HUES64 (cell line): ENCODE data around the gene HCN3.
"Not testable (repeated sequence)": the region's sequence is repeated elsewhere in the genome, so short reads cannot be mapped to it uniquely, and the experiment has no call there.

Experiments used
- H3K27ac ChIP-seq: 2 replicates; pipeline ENCODE4 v1.7.0; 2013; ENCODE audit warnings: low read depth, low read length, inconsistent platforms
- H3K27me3 ChIP-seq: 2 replicates; pipeline ENCODE4 v1.6.1; 2013; ENCODE audit warnings: mild to moderate bottlenecking, low read length; ENCODE audit not compliant: insufficient read depth
- H3K36me3 ChIP-seq: 2 replicates; pipeline ENCODE4 v1.6.1; 2013; ENCODE audit warnings: mild to moderate bottlenecking, low read length; ENCODE audit not compliant: insufficient read depth
- H3K4me1 ChIP-seq: 2 replicates; pipeline ENCODE4 v1.6.1; 2013; ENCODE audit warnings: mild to moderate bottlenecking, low read length, moderate library complexity; ENCODE audit not compliant: insufficient read depth
- H3K4me3 ChIP-seq: 2 replicates; pipeline ENCODE4 v1.5.1; 2013; ENCODE audit warnings: mild to moderate bottlenecking, low read length, moderate library complexity
- H3K9ac ChIP-seq: 2 replicates; pipeline ENCODE4 v1.6.1; 2013; ENCODE audit warnings: mild to moderate bottlenecking, low read depth, low read length
- H3K9me3 ChIP-seq: 2 replicates; pipeline ENCODE4 v1.6.1; 2013; ENCODE audit warnings: low read depth, low read length; ENCODE audit not compliant: insufficient read depth
- WGBS: fragments of 150-250, 120-280 bp; methylation state at CpG from one replicate; pipeline ENCODE4 v1.1.7; 2013; ENCODE audit warnings: missing lambda C conversion rate; 5-methylcytosine and 5-hydroxymethylcytosine counted together

HCN3 gene

DNA sequence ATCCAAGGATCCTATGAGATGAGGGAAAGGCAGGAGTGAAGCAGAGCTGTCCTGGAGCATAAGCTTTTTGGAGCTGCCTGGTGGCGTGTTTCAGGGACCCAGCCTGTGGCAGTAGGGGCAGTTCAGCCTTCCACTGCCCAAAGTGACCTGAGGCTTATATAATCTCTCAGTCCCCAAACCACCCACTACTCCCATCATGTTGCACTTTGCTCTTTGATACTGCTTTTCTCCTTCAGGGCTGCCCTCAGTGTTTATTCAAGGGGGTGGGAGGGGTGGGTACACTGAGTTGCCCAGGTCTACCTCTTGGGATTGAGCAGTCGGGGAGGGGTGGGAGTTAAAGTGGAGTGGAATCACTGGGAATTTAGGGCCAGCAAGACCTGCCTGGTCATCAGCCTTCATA is 9.3 kb downstream of the HCN3 start:
- 91% methylated on average over 2 of the region's 2 CpGs for WGBS
- no peaks in the 10 kb centered on the region for H3K36me3 ChIP-seq
- no peaks in the 10 kb centered on the region for H3K27me3 ChIP-seq
- H3K27ac ChIP-seq, result no peak overlapping the region
- no peak overlapping the region for H3K4me3 ChIP-seq
- H3K9me3 ChIP-seq, result no peaks in the 10 kb centered on the region
- H3K9ac ChIP-seq, result no peak overlapping the region
- no peaks in the 10 kb centered on the region for H3K4me1 ChIP-seq

DNA sequence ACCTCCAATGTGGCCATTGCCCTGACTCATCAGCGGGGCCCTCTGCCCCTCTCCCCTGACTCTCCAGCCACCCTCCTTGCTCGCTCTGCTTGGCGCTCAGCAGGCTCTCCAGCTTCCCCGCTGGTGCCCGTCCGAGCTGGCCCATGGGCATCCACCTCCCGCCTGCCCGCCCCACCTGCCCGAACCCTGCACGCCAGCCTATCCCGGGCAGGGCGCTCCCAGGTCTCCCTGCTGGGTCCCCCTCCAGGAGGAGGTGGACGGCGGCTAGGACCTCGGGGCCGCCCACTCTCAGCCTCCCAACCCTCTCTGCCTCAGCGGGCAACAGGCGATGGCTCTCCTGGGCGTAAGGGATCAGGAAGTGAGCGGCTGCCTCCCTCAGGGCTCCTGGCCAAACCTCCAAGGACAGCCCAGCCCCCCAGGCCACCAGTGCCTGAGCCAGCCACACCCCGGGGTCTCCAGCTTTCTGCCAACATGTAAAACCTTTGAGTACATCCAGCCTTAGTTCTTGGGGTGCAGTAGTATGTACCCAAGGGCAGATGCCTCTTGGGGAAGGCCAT is 10.8 kb downstream of the HCN3 start:
- H3K27ac ChIP-seq, result no peak overlapping the region
- WGBS, result 93% methylated on average over 21 of the region's 21 CpGs
- H3K27me3 ChIP-seq, result peaks cover 4% of the 10 kb centered on the region; the same call in 1 of the 2 replicates

DNA sequence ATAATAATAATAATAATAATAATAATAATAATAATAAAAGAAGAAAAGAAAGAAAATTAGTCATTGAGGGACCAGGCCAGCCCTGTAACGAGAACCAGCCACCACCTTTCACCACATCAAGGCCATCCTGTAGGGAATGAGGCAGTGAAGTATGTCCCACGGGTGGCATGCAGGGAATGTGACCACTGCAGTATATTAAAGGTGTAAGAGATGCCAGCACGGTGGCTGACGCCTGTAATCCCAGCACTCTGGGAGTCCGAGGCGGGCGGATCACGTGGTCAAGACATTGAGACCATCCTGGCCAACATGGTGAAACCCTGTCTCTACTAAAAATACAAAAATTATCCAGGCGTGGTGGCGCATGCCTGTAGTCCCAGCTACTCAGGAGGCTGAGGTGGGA is 13.7 kb downstream of the HCN3 start:
- H3K9ac ChIP-seq, H3K4me1 ChIP-seq, H3K36me3 ChIP-seq, H3K4me3 ChIP-seq, H3K27ac ChIP-seq, H3K9me3 ChIP-seq: not testable (repeated sequence)
- peaks cover 34% of the 10 kb centered on the region for H3K27me3 ChIP-seq
- WGBS, result 92% methylated on average over 9 of the region's 10 CpGs

More for the DNA sequence above, 10.8 kb downstream of the HCN3 start:
- Histone ChIP-seq H3K4me1 (no peaks in the 10 kb centered on the region), H3K4me3 (no peak overlapping the region), H3K36me3 (no peaks in the 10 kb centered on the region), H3K9ac (no peak overlapping the region), H3K9me3 (no peaks in the 10 kb centered on the region)

DNA sequence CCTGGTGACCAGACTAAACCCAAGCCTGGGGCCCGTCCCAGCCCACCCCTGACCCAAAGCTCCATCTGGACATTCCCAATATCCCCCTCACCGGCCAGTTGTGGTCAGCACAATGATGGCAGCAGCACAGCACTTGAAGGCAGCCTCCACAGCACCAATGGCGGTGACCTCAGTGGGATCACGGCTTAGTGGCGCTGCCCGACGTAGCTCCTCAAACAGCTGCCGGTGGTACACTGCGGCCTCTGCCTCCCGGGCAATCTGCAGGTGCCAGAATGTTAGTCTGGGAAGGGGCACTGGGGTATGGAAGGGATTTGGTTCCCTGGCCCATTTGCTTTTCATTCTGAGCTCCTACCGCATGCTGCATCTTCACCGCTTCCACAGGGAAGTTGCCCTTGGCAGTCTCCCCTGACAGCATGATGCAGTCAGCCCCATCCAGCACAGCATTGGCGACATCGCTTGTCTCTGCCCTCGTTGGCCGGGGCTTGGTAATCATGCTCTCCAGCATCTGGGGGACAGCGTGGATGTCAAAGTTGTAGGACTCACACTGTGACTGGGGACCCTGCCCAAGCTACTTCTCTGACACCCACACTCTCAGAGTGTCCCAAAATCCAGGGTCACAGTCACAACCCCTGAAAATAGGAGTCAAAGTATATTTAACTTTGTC is 16.0 kb downstream of the HCN3 start:
- Histone ChIP-seq H3K9ac (no peak overlapping the region), H3K27ac (no peak overlapping the region), H3K9me3 (no peaks in the 10 kb centered on the region), H3K36me3 (no peaks in the 10 kb centered on the region), H3K4me1 (no peaks in the 10 kb centered on the region), H3K4me3 (no peak overlapping the region), H3K27me3 (peaks cover 39% of the 10 kb centered on the region)
- 90% methylated on average over 17 of the region's 17 CpGs for WGBS

DNA sequence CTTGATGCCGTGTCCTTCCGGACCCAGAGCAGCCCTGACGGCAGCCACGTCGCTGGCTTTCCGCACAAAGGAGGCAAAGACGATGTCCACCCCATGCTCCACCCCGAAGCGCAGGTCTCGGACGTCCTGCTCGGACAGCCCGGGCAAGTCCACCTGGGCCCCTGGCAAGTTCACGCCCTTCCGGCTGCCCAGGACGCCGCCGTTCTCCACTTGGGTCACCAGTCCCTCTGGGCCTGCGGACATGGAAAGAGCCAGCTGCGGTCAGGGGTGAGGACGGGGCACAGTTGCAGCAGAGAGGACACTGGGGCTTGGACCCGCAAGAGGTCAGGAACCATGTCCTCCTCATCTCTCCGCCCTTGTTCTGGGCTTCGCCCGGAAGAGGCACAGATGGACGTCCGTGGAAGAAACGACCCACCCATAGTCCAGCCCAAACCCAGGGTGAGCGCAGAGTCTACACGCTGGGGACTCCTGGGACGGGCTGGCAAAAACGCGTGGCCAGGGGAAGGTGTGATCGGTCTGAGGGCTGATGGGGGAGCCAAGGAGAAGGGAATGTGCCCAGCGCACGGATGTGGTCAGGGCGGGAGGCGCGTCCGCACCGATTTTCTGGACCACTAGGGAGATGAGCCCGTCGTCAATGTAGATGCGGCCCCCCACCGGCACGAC is 17.4 kb downstream of the HCN3 start:
- H3K27me3 ChIP-seq, result peaks cover 39% of the 10 kb centered on the region
- WGBS, result 40% methylated on average over 46 of the region's 46 CpGs
- H3K9ac ChIP-seq, result no peak overlapping the region
- H3K9me3 ChIP-seq, result no peaks in the 10 kb centered on the region
- H3K27ac ChIP-seq, result no peak overlapping the region
- H3K36me3 ChIP-seq, result no peaks in the 10 kb centered on the region
- peak overlapping the region; percentile 72 for H3K4me3 ChIP-seq
- no peaks in the 10 kb centered on the region for H3K4me1 ChIP-seq

DNA sequence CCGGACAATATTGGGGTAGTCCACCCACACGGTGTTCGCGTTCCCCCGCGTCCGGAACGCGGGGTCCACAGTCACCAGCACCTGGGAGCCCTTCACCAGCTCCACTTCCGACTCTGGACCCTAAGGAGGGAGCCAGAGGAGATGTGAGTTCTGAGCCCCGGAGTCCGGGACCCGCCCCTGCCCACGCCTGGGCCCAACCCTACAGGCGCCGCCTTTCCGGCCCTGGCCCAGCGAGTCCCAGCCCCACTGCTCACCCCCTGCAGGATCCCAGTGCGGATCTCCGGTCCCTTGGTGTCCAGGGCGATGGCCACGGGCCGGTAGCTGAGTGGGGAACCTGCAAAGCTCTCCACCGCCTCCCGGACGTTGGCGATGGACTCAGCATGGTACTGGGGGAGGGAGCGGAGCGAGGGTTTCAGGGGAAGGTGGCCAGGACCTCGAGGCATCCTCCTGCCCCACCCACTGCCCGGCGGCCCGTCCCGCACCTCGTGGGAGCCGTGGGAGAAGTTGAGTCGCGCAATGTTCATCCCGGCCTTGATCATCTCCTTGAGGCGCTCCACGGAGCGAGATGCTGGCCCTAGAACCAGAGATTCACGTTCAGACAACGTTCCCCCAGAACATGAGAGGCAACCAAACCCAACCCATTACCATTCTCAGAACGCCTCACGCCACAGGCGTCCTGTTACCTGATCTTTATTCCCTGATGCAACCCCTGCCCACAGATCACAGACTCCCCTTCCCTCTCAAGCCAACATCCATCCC is 18.1 kb downstream of the HCN3 start:
- H3K36me3 ChIP-seq, result no peaks in the 10 kb centered on the region
- peaks cover 39% of the 10 kb centered on the region for H3K27me3 ChIP-seq
- 5% methylated on average over 47 of the region's 47 CpGs for WGBS
- H3K4me1 ChIP-seq, result no peaks in the 10 kb centered on the region
- H3K9ac ChIP-seq, result peak overlapping the region; percentile 33; the same call in 1 of the 2 replicates
- no peaks in the 10 kb centered on the region for H3K9me3 ChIP-seq
- H3K27ac ChIP-seq, result no peak overlapping the region
- H3K4me3 ChIP-seq, result peak overlapping the region; percentile 72

DNA sequence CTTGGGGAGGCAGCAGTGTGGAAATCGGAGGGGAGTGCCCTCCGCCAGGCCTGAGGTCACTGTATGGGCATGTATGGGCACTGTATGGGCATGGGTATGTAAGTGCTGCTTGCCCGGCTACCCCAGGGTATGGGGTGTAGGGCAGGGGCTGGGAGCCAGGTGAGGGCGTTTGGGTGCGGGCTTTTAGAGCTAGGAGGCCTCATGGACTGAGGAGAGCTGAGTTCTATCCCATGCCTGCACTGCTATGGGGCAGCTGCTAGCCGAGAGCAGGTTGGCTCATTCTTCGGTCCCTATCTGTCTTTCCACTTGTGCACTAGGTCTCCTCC is 18.6 kb downstream of the HCN3 start:
- no peak overlapping the region for H3K9ac ChIP-seq
- H3K4me1 ChIP-seq, result no peaks in the 10 kb centered on the region
- no peak overlapping the region for H3K27ac ChIP-seq
- H3K27me3 ChIP-seq, result peaks cover 39% of the 10 kb centered on the region
- 73% methylated on average over 7 of the region's 7 CpGs for WGBS
- H3K36me3 ChIP-seq, result no peaks in the 10 kb centered on the region
- peak overlapping the region; percentile 72 for H3K4me3 ChIP-seq
- H3K9me3 ChIP-seq, result no peaks in the 10 kb centered on the region

DNA sequence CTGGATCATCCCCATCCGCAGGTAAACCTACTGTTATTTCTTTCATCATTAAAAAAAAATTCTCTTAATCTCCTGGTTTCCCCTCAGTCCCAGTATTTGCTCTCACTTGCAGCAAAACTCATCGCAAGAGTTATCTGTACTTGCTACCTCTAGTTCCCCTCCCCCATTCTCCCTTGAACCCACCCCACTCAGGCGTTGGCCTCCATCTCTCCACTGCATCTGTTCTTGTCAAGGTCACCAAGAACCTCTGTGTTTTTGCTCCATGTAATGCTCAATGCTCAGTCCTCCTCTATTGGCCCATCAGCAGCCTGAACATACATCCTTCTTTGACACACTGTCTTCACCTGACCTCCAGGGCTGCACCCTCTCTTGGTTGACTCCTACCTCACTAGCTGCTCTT is 19.4 kb downstream of the HCN3 start:
- no peaks in the 10 kb centered on the region for H3K4me1 ChIP-seq
- no peaks in the 10 kb centered on the region for H3K9me3 ChIP-seq
- H3K9ac ChIP-seq, result no peak overlapping the region
- no peaks in the 10 kb centered on the region for H3K36me3 ChIP-seq
- no peak overlapping the region for H3K27ac ChIP-seq
- no peak overlapping the region for H3K4me3 ChIP-seq
- 91% methylated on average over 3 of the region's 3 CpGs for WGBS
- peaks cover 39% of the 10 kb centered on the region for H3K27me3 ChIP-seq

DNA sequence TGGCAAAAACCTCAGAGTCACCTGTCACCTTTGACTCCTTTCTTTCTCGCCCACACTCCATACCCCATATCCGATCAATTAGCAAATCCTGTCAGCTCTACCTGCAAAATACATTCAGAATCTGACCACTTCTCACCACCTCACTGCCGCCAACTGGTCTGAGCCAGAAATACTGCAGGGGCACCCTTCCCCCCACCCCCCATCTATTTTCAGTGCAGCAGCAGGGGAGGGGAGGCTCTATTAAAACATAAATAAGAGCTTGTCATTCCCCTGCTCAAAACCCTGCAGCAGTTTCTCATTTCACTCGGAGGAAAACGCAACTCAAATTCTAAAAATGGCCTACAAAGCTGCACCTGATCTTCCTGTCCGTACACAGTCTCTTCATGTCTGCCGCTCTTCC is 20.1 kb downstream of the HCN3 start:
- Histone ChIP-seq H3K4me1 (no peaks in the 10 kb centered on the region), H3K9ac (no peak overlapping the region), H3K9me3 (no peaks in the 10 kb centered on the region), H3K4me3 (no peak overlapping the region), H3K27ac (no peak overlapping the region), H3K36me3 (no peaks in the 10 kb centered on the region), H3K27me3 (peaks cover 39% of the 10 kb centered on the region)
- WGBS, result 77% methylated on average over 7 of the region's 7 CpGs

DNA sequence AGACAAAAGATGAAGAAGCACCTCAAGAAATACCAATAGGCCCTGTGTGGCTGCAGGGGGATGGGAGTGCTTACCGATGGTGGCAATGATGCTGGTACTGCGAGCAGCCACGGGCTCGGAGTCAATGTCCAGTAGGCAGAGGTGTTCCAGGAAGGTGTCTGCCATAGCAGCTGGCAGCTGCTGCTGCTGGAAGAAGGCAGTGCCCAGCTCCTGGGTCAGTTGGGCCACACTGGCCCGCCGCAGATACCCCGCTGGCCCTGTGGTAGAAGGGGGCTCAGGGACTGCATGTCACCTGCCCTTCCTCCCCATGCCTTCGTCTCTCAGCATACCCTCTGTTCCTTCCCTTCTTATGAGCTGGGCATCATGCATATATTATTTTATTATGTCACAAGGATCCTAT is 22.8 kb downstream of the HCN3 start:
- Histone ChIP-seq H3K4me3 (no peak overlapping the region), H3K9me3 (no peaks in the 10 kb centered on the region), H3K4me1 (no peaks in the 10 kb centered on the region), H3K27ac (no peak overlapping the region), H3K9ac (no peak overlapping the region), H3K36me3 (no peaks in the 10 kb centered on the region), H3K27me3 (peaks cover 15% of the 10 kb centered on the region)
- WGBS, result 92% methylated on average over 7 of the region's 8 CpGs
